GM12874 (cell line): ENCODE data around the gene LHB.

Source experiments
- CTCF ChIP-seq: IDR thresholded peaks from 2 replicates; pipeline ENCODE4 v1.5.1; 2011; ENCODE audit warnings: low read depth, mild to moderate bottlenecking, control low read depth, low read length, moderate library complexity; ENCODE audit not compliant: insufficient read depth

Gene LHB

GRCh38 chr19:49017041-49017665 is at the start of gene LHB:
Gene LHB, minus strand, starts transcription at chr19:49017091. Its CDS starts 10 bp downstream, at chr19:49017081.
- TF ChIP-seq CTCF = no peak

GRCh38 chr19:49065905-49066512 is 49.1 kb upstream of the LHB start:
- no peak for TF ChIP-seq CTCF

- TF ChIP-seq CTCF = no peak
Measured at GRCh38 chr19:49064768-49065611, 48.1 kb upstream of the LHB start, which contains the start of gene NTF4. Gene NTF4, minus strand, starts transcription at chr19:49064818. Its CDS starts 2,821 bp downstream, at chr19:49061997.

DNA sequence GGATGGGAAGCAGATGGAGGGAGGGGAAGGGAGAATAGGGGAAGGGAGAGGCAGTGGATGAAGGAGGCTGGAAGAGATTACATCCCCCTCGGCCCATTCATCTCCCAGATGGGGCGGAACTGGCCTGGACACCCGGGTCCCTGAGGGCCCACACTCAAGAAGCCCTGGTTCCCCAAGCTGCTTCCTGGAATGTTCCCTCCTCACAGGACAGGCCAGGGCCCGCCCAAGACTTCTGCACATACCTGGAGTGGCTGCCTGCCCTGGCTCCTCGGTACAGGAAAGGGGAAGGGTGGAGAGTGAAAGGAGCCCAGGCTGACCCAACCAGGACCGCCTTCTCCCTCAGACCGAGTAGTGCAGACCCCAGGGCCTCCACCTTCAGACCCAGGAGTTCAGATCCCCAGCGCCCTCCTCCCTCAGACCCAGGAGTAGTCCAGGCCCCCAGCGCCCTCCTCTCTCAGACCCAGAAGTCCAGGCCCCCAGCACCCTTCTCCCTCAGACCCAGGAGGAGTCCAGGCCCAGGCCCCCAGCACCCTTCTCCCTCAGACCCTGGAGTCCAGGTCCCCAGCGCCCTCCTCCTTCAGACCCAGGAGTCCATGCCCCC is 47.2 kb upstream of the LHB start:
- no peak for TF ChIP-seq CTCF

- TF ChIP-seq CTCF = no peak
Measured at GRCh38 chr19:49061445-49061844, 44.6 kb upstream of the LHB start.

- TF ChIP-seq CTCF = no peak
Measured at GRCh38 chr19:49061000-49061399, 44.1 kb upstream of the LHB start.

DNA sequence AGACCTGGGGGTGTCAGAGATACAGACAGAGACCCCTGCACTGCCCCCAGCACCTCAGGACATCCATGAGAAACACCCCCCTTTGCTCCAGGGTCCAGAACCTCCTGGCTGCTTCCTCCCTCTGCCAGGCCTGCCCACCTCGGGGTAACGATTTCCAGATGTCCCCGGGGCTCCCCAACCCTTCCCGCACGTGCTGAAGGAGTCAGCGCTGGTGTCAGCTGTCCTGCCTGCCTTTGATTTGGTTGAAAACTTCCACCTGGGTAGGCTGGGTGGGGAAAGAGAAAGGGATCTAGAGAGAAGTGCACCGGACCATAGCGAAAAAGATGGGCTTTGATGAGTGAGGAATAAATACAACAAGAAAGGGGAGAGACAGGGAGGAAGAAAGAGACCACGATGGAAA is 42.2 kb upstream of the LHB start:
- no peak for TF ChIP-seq CTCF
